Caco-2 (cell line): ENCODE data around the gene ABI3BP. TPM values are rescaled to one million over a fixed set of nuclear protein-coding genes. Genes with fewer than 3 reads are reported as not detected.

Source experiments
- BruUV-seq: library from RNA; stranded (reverse); fragments of 400-500 nt; replicated peaks from 2 replicates; lab custom pipeline; 2021; lab: Mats Ljungman, UMichigan
- CTCF ChIA-PET: fragments of 300-600 bp; sonication (Branson Sonifier 250); formaldehyde crosslinking; loops from one replicate; lab custom pipeline; 2022; ENCODE audit warnings: antibody characterized with exemption; lab: Charles Lee
- POLR2A ChIA-PET: fragments of 300-600 bp; sonication (Branson Sonifier 250); formaldehyde crosslinking; loops from one replicate; lab custom pipeline; 2022; ENCODE audit warnings: antibody characterized with exemption; lab: Charles Lee
- DNase-seq, 2 experiments: peaks; one replicate each; pipeline versions ENCODE4 v3.0.0 to v3.0.0-alpha.2; 2020 to 2022
- H3K27me3 ChIP-seq: replicated peaks from 2 replicates; pipeline ENCODE4 v1.6.0; 2011; ENCODE audit warnings: low read length; ENCODE audit not compliant: control insufficient read depth, insufficient read depth
- H3K36me3 ChIP-seq: 2 replicates; pipeline ENCODE4 v1.5.1; 2011; ENCODE audit warnings: low read length; ENCODE audit not compliant: control insufficient read depth, insufficient read depth
- H3K4me1 ChIP-seq: fragments of 250-450 bp; sonication (Bioruptor Pico); 2 replicates; pipeline ENCODE4 v1.5.1; 2020; ENCODE audit warnings: mild to moderate bottlenecking
- H3K4me3 ChIP-seq: 2 replicates; pipeline ENCODE4 v1.5.1; 2011; ENCODE audit warnings: low read depth, mild to moderate bottlenecking, control low read depth, low read length
- H3K9me3 ChIP-seq: fragments of 250-450 bp; sonication (Bioruptor Pico); 2 replicates; pipeline ENCODE4 v1.5.1; 2020; ENCODE audit warnings: mild to moderate bottlenecking, moderate library complexity
- H3K27ac Mint-ChIP-seq: one replicate; pipeline ENCODE4 v1.8.0; 2022; ENCODE audit warnings: mixed read lengths; ENCODE audit not compliant: unreplicated experiment
- H3K27me3 Mint-ChIP-seq: one replicate; pipeline ENCODE4 v1.8.0; 2022; ENCODE audit warnings: mixed read lengths; ENCODE audit not compliant: insufficient read depth, unreplicated experiment
- H3K36me3 Mint-ChIP-seq: one replicate; pipeline ENCODE4 v1.8.0; 2022; ENCODE audit warnings: mild to moderate bottlenecking, mixed read lengths; ENCODE audit not compliant: insufficient read depth, unreplicated experiment
- H3K4me1 Mint-ChIP-seq: one replicate; pipeline ENCODE4 v1.8.0; 2022; ENCODE audit warnings: low read depth, mixed read lengths; ENCODE audit not compliant: unreplicated experiment
- H3K4me3 Mint-ChIP-seq: one replicate; pipeline ENCODE4 v1.8.0; 2022; ENCODE audit warnings: mild to moderate bottlenecking, moderate library complexity, mixed read lengths; ENCODE audit not compliant: unreplicated experiment
- H3K9me3 Mint-ChIP-seq: one replicate; pipeline ENCODE4 v1.8.0; 2022; ENCODE audit warnings: mixed read lengths; ENCODE audit not compliant: unreplicated experiment
- intact Hi-C: fragments of 100-400 bp; cut with micrococcal nuclease; formaldehyde crosslinking; loops from one replicate; pipeline ENCODE4 v1.10.0; 2022; ENCODE audit not compliant: unreplicated experiment
- total RNA-seq: library from RNA; stranded (reverse); gene quantifications from 2 replicates; pipeline ENCODE4 v1.2.3, GENCODE V29; 2022
- TF ChIP-seq, protein P1 (sequence below), 2 experiments: fragments of 200-600 bp in 1 of 2; IDR thresholded peaks; 1 replicate in 1 of 2; 2 replicates in 1 of 2; pipeline versions ENCODE4 v1.5.1 to v1.8.0; 2011 to 2022; ENCODE audit warnings: antibody characterized with exemption in 1 of 2, control low read depth in 1 of 2, inconsistent platforms in 1 of 2, low read depth in 1 of 2, low read length in 1 of 2, mild to moderate bottlenecking in 1 of 2, moderate library complexity in 1 of 2; ENCODE audit not compliant: insufficient read depth in 1 of 2, severe bottlenecking in 1 of 2, unreplicated experiment in 1 of 2

The ABI3BP gene
- total RNA-seq, 1 experiment from 2014 or later = not detected

DNA sequence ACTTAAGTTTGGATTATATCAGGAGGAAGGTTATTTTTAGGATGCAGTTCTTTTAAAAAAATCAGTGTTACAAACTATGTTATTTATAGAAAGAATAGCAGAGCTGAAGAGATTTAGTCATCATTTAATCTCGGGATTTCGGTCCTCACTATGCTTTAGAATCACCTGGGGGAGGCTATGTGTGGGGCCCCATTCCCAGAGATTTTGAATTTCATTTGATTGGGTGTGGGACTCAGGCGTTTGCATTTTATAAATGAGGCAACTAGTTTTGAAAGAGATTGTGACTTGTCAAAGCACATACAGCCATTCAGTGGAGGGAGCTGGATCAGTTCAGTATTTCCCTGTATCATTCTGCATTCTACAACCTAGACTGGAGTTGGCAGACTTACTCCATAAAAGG, 247.1 kb downstream of the ABI3BP start:
- ChIA-PET CTCF (no interaction called here), POLR2A (no interaction called here)
- H3K36me3 ChIP-seq = no peaks in the 10 kb centered on the region; the same call in 1 of the 2 replicates
- TF ChIP-seq, protein P1, sequence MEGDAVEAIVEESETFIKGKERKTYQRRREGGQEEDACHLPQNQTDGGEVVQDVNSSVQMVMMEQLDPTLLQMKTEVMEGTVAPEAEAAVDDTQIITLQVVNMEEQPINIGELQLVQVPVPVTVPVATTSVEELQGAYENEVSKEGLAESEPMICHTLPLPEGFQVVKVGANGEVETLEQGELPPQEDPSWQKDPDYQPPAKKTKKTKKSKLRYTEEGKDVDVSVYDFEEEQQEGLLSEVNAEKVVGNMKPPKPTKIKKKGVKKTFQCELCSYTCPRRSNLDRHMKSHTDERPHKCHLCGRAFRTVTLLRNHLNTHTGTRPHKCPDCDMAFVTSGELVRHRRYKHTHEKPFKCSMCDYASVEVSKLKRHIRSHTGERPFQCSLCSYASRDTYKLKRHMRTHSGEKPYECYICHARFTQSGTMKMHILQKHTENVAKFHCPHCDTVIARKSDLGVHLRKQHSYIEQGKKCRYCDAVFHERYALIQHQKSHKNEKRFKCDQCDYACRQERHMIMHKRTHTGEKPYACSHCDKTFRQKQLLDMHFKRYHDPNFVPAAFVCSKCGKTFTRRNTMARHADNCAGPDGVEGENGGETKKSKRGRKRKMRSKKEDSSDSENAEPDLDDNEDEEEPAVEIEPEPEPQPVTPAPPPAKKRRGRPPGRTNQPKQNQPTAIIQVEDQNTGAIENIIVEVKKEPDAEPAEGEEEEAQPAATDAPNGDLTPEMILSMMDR (IDR thresholded peaks at IDR 0.05; ENCODE audit: insufficient read depth in 1 of 2, low read depth in 1 of 2, low read length in 1 of 2, severe bottlenecking in 1 of 2, unreplicated experiment in 1 of 2) = no peak
- Mint-ChIP-seq H3K9me3 (no peaks in the 10 kb centered on the region), H3K4me1 (no peaks in the 10 kb centered on the region), H3K27ac (no peak overlapping the region), H3K4me3 (no peak overlapping the region), H3K27me3 (no peaks in the 10 kb centered on the region), H3K36me3 (peaks cover 60% of the 10 kb centered on the region)
- no peaks in the 10 kb centered on the region for H3K9me3 ChIP-seq
- BruUV-seq = no TSS peak
- no peak for DNase-seq
- intact Hi-C loops = loop anchor here (10.0 kb wide), 1 partner anchor 629 kb away; no protein-coding TSS in a partner anchor
- H3K27me3 ChIP-seq = no peaks in the 10 kb centered on the region
- H3K4me3 ChIP-seq = no peak overlapping the region
- H3K4me1 ChIP-seq = no peaks in the 10 kb centered on the region

DNA sequence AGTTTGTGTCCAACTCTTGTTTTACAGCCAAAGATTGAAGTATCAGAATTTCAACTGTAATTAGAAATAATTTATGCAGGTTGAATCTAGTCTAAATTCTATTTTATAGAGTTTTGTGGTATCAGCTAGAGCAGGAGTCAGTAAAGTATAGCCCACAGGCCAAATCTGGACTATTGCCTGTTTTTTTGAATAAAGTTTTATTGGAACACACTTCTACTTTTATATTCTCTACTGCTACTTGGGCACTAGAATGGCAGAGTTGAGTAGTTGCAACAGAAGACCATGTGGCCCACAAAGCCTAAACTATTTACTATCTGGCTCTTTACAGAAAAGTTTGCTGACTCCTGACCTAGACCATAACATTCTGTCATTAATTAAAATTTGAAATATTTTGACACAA, 247.6 kb downstream of the ABI3BP start:
- no peaks in the 10 kb centered on the region for H3K9me3 Mint-ChIP-seq
- no peaks in the 10 kb centered on the region; the same call in 1 of the 2 replicates for H3K36me3 ChIP-seq
- TF ChIP-seq, protein P1 (IDR thresholded peaks at IDR 0.05; ENCODE audit: insufficient read depth in 1 of 2, low read depth in 1 of 2, low read length in 1 of 2, severe bottlenecking in 1 of 2, unreplicated experiment in 1 of 2) = no peak
- H3K4me1 Mint-ChIP-seq = no peaks in the 10 kb centered on the region
- H3K4me3 Mint-ChIP-seq = no peak overlapping the region
- no peak for DNase-seq
- no peak overlapping the region for H3K27ac Mint-ChIP-seq
- ChIA-PET CTCF (no interaction called here), POLR2A (no interaction called here)
- BruUV-seq = no TSS peak
- peaks cover 57% of the 10 kb centered on the region for H3K36me3 Mint-ChIP-seq
- intact Hi-C loops = loop anchor here (10.0 kb wide), 1 partner anchor 629 kb away; no protein-coding TSS in a partner anchor
- H3K27me3 ChIP-seq = no peaks in the 10 kb centered on the region
- no peaks in the 10 kb centered on the region for H3K27me3 Mint-ChIP-seq
- no peaks in the 10 kb centered on the region for H3K9me3 ChIP-seq
- no peaks in the 10 kb centered on the region for H3K4me1 ChIP-seq
- H3K4me3 ChIP-seq = no peak overlapping the region

DNA sequence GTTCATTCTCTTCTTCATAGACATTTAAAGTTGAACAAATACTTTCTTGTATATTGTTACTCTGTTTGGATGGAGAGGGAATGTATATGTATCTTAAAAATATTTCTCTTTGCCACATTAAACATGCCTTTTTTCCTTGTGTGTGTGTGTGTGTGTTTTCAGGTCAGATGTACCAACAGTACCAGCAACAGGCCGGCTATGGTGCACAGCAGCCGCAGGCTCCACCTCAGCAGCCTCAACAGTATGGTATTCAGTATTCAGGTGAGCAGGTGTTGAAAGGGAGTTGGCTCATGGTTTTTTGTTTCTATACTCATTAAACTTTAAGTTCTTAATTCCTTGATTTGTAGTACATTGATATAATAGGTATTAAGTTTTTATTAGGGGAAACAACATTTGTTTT, 248.6 kb downstream of the ABI3BP start:
- Histone ChIP-seq H3K9me3 (no peaks in the 10 kb centered on the region), H3K4me3 (no peak overlapping the region), H3K27me3 (no peaks in the 10 kb centered on the region), H3K36me3 (no peaks in the 10 kb centered on the region; the same call in 1 of the 2 replicates), H3K4me1 (no peaks in the 10 kb centered on the region)
- Mint-ChIP-seq H3K36me3 (peaks cover 53% of the 10 kb centered on the region), H3K27ac (no peak overlapping the region), H3K9me3 (no peaks in the 10 kb centered on the region), H3K4me3 (no peak overlapping the region), H3K27me3 (no peaks in the 10 kb centered on the region), H3K4me1 (no peaks in the 10 kb centered on the region)
- intact Hi-C loops = loop anchor here (10.0 kb wide), 1 partner anchor 630 kb away; no protein-coding TSS in a partner anchor
- ChIA-PET POLR2A (no interaction called here), CTCF (no interaction called here)
- TF ChIP-seq, protein P1 (IDR thresholded peaks at IDR 0.05; ENCODE audit: insufficient read depth in 1 of 2, low read depth in 1 of 2, low read length in 1 of 2, severe bottlenecking in 1 of 2, unreplicated experiment in 1 of 2) = no peak
- no peak for DNase-seq
- BruUV-seq = no TSS peak
